Activated naive CD4-positive, alpha-beta T cell treated with anti-CD3 and anti-CD28 coated beads, Interleukin-2, amount 10 ng/mL, durations not matched to agents 7 days and 5 days (primary cell): ENCODE results near the gene GLT6D1.

ENCODE experiments used
- CTCF ChIA-PET: fragments of 350-600 bp; sonication (Branson Sonifier 250); formaldehyde crosslinking; loops from one replicate; lab custom pipeline; 2021; ENCODE audit warnings: antibody characterized with exemption; lab: Charles Lee
- DNase-seq: peaks from one replicate; pipeline ENCODE4 v3.0.0-alpha.2; 2020
- H3K27ac Mint-ChIP-seq: one replicate; pipeline ENCODE4 v1.8.0; 2021; ENCODE audit warnings: mild to moderate bottlenecking, moderate library complexity, mixed read lengths
- H3K27me3 Mint-ChIP-seq: one replicate; pipeline ENCODE4 v1.8.0; 2021; ENCODE audit warnings: mild to moderate bottlenecking, mixed read lengths
- H3K36me3 Mint-ChIP-seq: one replicate; pipeline ENCODE4 v1.8.0; 2021; ENCODE audit warnings: mixed read lengths
- H3K4me1 Mint-ChIP-seq: one replicate; pipeline ENCODE4 v1.8.0; 2021; ENCODE audit warnings: mixed read lengths
- H3K4me3 Mint-ChIP-seq: one replicate; pipeline ENCODE4 v1.8.0; 2021; ENCODE audit warnings: mild to moderate bottlenecking, moderate library complexity, mixed read lengths
- H3K9me3 Mint-ChIP-seq: one replicate; pipeline ENCODE4 v1.8.0; 2021; ENCODE audit warnings: mixed read lengths

Gene GLT6D1

GRCh38 chr9:135611875-135612209, 27.5 kb downstream of the GLT6D1 start:
- no peaks in the 10 kb centered on the region for H3K27me3 Mint-ChIP-seq
- no peak overlapping the region for H3K4me3 Mint-ChIP-seq
- no peaks in the 10 kb centered on the region for H3K4me1 Mint-ChIP-seq
- DNase-seq = no peak
- no peak overlapping the region for H3K27ac Mint-ChIP-seq
- H3K36me3 Mint-ChIP-seq = no peaks in the 10 kb centered on the region
- H3K9me3 Mint-ChIP-seq = no peaks in the 10 kb centered on the region
- CTCF ChIA-PET = no interaction called here

DNA sequence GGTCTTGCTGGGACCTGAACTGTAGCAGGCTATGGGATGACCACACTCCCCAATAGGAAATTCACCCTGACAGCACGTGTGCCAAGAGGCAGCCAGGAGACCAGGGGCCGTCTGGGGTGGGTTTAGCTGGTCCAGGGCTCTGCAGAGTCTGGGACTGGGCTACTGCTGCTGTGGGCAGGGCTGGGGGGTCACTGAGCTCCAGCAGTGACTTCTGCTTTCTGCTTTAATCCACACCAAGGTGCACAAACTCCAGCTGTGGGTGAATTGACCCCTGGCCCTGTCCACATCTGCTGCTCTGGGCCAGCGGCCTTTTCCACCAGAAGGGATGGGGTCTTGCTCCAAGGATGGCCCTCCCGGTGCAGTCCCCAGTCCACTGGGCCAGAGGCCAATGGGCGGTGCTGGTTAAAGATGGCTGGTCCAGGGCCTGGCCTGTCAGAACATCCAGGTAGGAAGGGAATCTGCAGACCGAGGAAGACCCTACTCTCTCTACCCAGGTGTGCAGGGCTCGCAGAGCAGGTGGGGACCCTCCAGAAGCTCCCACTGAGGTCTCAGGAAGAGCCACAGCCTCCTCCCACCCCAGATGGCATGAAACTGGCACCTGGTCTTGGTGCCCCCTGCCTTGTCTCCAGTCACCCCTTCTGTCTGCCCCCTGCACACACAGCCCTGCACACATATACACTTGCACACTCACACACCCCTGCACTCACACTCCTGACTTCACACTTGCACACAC, 28.0 kb downstream of the GLT6D1 start:
- no peaks in the 10 kb centered on the region for H3K36me3 Mint-ChIP-seq
- H3K27me3 Mint-ChIP-seq = no peaks in the 10 kb centered on the region
- H3K4me3 Mint-ChIP-seq = no peak overlapping the region
- H3K4me1 Mint-ChIP-seq = no peaks in the 10 kb centered on the region
- H3K9me3 Mint-ChIP-seq = no peaks in the 10 kb centered on the region
- CTCF ChIA-PET = no interaction called here
- no peak for DNase-seq
- H3K27ac Mint-ChIP-seq = no peak overlapping the region

DNA sequence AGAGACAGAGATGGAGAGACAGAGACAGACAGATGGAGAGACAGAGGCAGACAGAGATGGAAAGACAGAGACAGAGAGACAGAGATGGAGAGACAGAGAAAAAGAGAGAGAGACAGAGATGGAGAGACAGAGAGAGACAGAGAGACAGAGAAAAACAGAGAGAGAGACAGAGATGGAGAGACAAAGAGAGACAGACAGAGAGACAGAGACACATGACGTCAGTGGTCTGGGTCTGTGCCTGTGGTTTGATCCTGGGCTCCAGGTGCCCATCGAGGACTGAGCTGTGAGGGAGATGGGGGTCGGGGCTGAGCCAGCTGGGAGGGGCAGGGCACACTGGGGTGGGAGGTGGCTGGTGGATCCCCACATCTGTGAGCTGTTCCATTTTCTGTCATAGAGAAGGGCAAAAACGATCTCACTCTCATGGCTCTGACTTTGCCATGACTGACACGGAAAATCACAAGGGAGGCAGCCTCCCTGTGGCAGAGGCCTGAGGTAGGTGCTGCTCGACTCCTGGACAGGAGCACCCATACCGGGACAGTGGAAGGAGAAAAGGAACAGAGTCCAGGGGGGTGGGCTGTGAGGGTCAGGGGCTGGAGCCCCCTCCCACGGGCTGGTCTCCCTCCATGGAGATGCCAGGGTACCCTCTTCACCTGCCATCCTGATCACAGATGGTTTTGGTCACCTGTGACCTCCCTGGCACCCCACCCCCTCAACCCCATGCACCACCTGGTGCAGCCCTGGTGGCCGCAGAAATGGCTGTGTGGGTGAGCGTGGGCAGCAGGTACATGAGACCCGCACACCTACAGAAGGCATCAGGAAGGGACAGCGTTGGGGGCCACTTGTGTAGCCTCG, 28.8 kb downstream of the GLT6D1 start:
- H3K27me3 Mint-ChIP-seq = no peaks in the 10 kb centered on the region
- H3K4me3 Mint-ChIP-seq = no peak overlapping the region
- no peaks in the 10 kb centered on the region for H3K36me3 Mint-ChIP-seq
- no peaks in the 10 kb centered on the region for H3K9me3 Mint-ChIP-seq
- H3K27ac Mint-ChIP-seq = no peak overlapping the region
- no peaks in the 10 kb centered on the region for H3K4me1 Mint-ChIP-seq
- no peak for DNase-seq
- CTCF ChIA-PET = no interaction called here

DNA sequence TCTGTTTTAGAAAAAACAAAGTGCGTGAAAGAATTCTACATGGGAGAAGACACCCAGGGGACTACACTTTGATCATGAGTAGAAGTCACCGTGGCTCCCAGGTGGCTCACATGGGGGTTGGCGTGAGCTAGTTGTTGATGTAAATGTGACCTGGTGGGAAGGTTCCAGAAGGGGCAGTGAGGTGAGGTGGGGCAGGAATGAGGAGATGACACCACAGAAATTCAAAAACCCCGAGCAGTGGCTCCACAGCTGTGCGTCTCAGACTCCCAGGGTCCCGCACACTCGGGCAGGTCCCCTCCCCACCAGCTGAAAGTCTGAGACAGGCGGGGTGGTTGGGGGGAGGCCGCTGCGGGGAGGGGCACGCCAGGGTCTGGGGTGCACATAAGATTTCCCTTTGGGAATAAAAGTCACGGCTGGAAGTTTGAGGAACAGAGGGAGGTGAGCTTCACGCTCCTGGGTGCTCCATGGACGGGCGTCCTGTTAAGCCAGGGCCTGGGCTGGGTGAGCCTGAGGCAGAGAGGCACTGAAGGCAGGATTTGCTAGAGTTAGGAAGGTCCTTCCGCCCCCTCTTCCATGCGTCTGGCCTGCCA, 29.9 kb downstream of the GLT6D1 start:
- no peak for DNase-seq
- CTCF ChIA-PET = no interaction called here
- no peak overlapping the region for H3K27ac Mint-ChIP-seq
- no peaks in the 10 kb centered on the region for H3K4me1 Mint-ChIP-seq
- no peaks in the 10 kb centered on the region for H3K27me3 Mint-ChIP-seq
- no peak overlapping the region for H3K4me3 Mint-ChIP-seq
- H3K9me3 Mint-ChIP-seq = no peaks in the 10 kb centered on the region
- H3K36me3 Mint-ChIP-seq = no peaks in the 10 kb centered on the region

DNA sequence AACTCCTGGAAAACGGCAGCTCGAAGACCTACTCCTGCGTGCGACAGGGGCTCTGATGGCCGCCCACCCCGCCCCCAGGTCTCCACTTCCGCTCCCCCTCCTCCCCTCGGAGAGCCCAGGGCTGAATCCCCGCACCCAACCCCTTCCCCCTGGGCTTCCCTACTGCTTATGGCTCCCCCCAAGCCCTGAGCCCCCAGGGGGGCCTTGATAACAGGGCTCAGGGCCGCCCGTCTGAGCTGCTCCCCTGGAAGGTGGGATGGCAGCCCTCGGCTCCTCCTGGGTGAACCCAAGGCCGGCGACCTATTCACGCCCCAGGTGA, 30.4 kb downstream of the GLT6D1 start:
- Mint-ChIP-seq H3K4me1 (no peaks in the 10 kb centered on the region), H3K27ac (no peak overlapping the region), H3K4me3 (no peak overlapping the region), H3K27me3 (no peaks in the 10 kb centered on the region), H3K36me3 (no peaks in the 10 kb centered on the region), H3K9me3 (no peaks in the 10 kb centered on the region)
- no peak for DNase-seq
- CTCF ChIA-PET = no interaction called here

- Mint-ChIP-seq H3K27me3 (peaks cover 2% of the 10 kb centered on the region), H3K4me3 (no peak overlapping the region), H3K4me1 (no peaks in the 10 kb centered on the region), H3K9me3 (no peaks in the 10 kb centered on the region), H3K36me3 (no peaks in the 10 kb centered on the region), H3K27ac (no peak overlapping the region)
- CTCF ChIA-PET = no interaction called here
- DNase-seq = no peak
These were observed 30.9 kb downstream of the GLT6D1 start for GRCh38 chr9:135608294-135608998.

GRCh38 chr9:135607401-135608293, 31.7 kb downstream of the GLT6D1 start:
- H3K9me3 Mint-ChIP-seq = no peaks in the 10 kb centered on the region
- no peak for DNase-seq
- peaks cover 10% of the 10 kb centered on the region for H3K27me3 Mint-ChIP-seq
- H3K4me1 Mint-ChIP-seq = no peaks in the 10 kb centered on the region
- H3K36me3 Mint-ChIP-seq = no peaks in the 10 kb centered on the region
- H3K4me3 Mint-ChIP-seq = no peak overlapping the region
- no peak overlapping the region for H3K27ac Mint-ChIP-seq
- CTCF ChIA-PET = no interaction called here

- CTCF ChIA-PET = interaction anchor here (0.7 kb wide), 1 partner anchor 539 kb away, joined by 3 read pairs; no protein-coding TSS in a partner anchor
- H3K27ac Mint-ChIP-seq = no peak overlapping the region
- H3K27me3 Mint-ChIP-seq = peaks cover 10% of the 10 kb centered on the region
- DNase-seq = no peak
- H3K4me1 Mint-ChIP-seq = no peaks in the 10 kb centered on the region
- H3K9me3 Mint-ChIP-seq = no peaks in the 10 kb centered on the region
- H3K4me3 Mint-ChIP-seq = no peak overlapping the region
- no peaks in the 10 kb centered on the region for H3K36me3 Mint-ChIP-seq
These were observed 32.5 kb downstream of the GLT6D1 start for GRCh38 chr9:135606885-135607259.

DNA sequence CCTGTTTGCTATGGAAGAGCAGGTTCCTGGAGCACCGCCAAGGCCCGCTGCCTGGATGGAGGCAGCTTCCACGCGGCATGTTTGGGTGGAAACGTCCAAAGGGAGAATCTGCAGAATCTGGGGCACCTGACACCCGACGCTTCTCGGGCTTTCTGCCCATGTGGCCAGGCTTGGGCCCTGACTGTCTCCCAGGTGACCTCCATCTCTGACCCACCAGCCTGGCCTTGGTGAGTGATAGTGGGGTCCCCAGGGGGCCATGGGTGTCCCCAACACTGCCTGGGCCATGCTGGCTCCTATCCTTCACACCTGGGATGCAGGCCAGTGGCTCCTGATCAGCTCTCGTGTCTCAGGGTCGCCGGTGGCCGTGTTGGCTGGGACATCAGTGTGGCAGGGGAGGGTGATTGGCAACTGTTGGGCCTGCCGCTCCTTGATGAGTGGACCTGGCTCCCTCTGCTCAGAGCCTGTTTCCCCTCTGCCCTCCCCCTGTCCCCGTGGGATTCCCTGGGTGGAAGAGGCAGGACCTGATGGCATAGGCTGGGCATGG, 34.0 kb downstream of the GLT6D1 start:
- peak; percentile 13 for DNase-seq
- Mint-ChIP-seq H3K9me3 (no peaks in the 10 kb centered on the region), H3K4me1 (no peaks in the 10 kb centered on the region), H3K27ac (no peak overlapping the region), H3K36me3 (no peaks in the 10 kb centered on the region), H3K27me3 (peaks cover 10% of the 10 kb centered on the region), H3K4me3 (no peak overlapping the region)
- CTCF ChIA-PET = no interaction called here

DNA sequence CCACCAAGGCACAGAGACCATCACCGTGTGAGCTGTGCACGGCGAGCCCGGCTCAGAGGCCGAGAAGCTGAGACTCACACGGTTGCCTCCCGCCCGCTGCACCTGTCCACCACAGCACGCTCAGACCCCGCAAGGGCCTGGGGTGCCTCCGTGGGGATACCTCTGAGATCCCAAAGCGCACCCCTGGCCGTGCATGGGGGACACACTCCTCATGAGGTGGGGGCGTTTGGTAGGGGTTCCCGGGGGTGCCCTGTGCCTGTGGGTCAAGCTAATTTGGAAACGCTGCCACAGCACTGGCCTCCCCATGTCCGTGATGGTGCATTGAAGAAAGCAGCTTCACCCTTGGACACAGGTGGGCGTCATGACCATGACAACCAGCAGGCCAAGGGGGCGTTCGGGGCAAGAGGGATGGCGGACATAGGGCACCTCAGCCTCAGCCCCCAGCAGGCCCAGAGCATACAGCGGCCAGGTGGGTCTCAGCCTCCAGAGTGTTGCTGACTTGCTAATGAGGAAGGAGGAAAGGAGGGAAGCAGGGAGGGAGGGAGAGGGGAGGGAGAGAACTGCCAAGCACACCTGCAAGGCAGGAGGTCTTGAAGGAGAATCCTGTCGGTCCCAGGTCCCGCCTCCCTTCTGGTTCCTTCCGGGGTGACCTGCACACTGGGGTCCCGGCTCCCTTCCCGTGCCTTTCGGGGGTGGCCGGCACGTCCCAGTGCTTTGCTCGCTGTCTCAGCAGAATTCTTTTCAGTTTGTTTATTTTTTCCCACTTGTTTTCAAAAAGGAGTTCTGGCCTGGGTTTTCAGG, 34.7 kb downstream of the GLT6D1 start:
- Mint-ChIP-seq H3K27me3 (peaks cover 10% of the 10 kb centered on the region), H3K4me3 (no peak overlapping the region), H3K9me3 (no peaks in the 10 kb centered on the region), H3K4me1 (no peaks in the 10 kb centered on the region), H3K36me3 (no peaks in the 10 kb centered on the region), H3K27ac (no peak overlapping the region)
- CTCF ChIA-PET = interaction anchor here (1.3 kb wide), 1 partner anchor 17 kb away, joined by 4 read pairs; no protein-coding TSS in a partner anchor
- DNase-seq = peak; percentile 18

DNA sequence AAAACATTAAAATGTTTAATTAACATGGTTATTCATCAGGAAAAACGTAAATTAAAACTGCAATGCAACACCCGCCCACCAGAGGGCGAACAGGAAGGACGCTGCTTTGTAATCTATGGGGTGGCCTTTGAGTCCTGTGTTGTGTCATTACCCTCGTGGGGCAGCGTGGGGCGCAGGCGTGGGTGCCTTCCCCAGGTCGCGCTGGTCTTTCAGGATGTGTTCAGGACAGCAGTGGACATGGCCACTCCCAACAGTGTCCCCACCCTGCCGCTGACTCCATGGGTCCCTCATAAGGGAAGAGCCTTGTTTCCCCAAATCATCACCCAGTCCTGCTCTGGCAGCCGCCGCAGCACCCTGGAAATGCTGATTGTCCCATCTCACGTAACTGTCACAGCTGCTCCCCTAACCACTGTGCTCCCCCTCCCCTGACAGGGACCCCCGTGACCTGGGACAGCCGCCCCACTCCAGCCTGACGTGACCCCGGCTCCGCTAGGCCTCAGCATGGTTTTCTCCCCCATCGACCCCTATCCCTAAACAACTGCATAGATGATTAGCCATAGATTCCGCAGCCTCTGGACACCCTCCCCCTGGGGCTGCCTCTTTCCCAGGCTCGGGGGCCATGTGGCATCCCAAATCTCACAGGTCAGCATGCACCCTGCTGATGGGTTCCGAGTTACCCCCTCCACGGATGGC, 36.4 kb downstream of the GLT6D1 start:
- CTCF ChIA-PET = interaction anchor here (0.8 to 1.3 kb wide), 2 partner anchors 19 to 24 kb away, joined by 3 to 4 read pairs; no protein-coding TSS in a partner anchor
- Mint-ChIP-seq H3K4me1 (no peaks in the 10 kb centered on the region), H3K36me3 (no peaks in the 10 kb centered on the region), H3K4me3 (no peak overlapping the region), H3K27me3 (peaks cover 11% of the 10 kb centered on the region), H3K9me3 (no peaks in the 10 kb centered on the region), H3K27ac (no peak overlapping the region)
- DNase-seq = peak; percentile 68

- Mint-ChIP-seq H3K4me3 (no peak overlapping the region), H3K27ac (no peak overlapping the region), H3K9me3 (no peaks in the 10 kb centered on the region), H3K4me1 (no peaks in the 10 kb centered on the region), H3K36me3 (no peaks in the 10 kb centered on the region), H3K27me3 (peaks cover 16% of the 10 kb centered on the region)
- peak; percentile 11 for DNase-seq
- CTCF ChIA-PET = no interaction called here
These were observed 37.4 kb downstream of the GLT6D1 start for GRCh38 chr9:135601988-135602387.
